Loucy (cell line): ENCODE measurements around the gene TEX13D.

Experiments
- CTCF ChIP-seq: fragments of 200-600 bp; sonication (generic); conservative IDR thresholded peaks from 2 replicates; pipeline ENCODE4 v1.5.1; 2014; ENCODE audit warnings: mild to moderate bottlenecking, antibody characterized with exemption, low read length
- EZH2phosphoT487 ChIP-seq: fragments of 200-600 bp; IDR thresholded peaks from 2 replicates; pipeline ENCODE4 v1.6.1; 2018; ENCODE audit warnings: antibody characterized with exemption, mild to moderate bottlenecking, moderate library complexity, borderline replicate concordance

DNA sequence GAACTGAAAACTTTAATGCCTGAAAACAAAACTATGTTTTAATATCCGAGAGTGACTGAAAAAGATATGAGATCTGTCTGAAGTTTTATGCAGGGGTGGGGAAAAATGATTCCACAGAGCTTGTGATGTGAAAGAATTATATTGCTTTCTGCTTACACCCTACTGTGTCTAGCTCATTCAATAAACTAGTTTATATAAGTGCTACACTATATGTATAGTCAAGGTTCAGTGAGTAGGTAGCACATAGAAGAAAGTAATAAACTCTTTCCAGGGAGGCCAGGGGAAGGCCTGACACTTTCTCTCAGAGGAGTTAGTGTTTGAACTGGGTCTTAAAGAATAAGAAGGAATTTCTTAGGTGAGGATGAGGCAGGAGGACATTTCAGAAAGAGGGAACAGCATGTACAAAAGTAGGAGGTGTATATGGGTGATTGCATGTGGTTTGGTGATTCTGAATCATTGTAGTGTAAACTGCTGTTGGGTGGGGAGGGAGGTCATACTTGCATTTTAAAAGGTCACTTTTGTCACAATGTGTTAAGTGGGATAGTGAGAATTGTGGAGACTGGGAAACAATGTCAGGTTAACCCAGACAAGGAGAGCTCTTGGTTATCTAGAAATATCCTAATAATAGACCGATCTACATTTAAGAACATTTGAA lies 25.1 kb upstream of the TEX13D start:
- TF ChIP-seq CTCF: no peak
- no peak for TF ChIP-seq EZH2phosphoT487
